Urothelium cell line (cell line): ENCODE data around the gene S100A16.

ENCODE experiments used
- DNase-seq: peaks from one replicate; pipeline ENCODE4 v3.0.0; 2011; ENCODE audit warnings: low spot score, mixed read lengths
- FAIRE-seq: peaks from 2 replicates; lab custom pipeline; 2011; peaks lifted over from hg19 to GRCh38; lab: Jason Lieb, UNC

Gene S100A16

DNA sequence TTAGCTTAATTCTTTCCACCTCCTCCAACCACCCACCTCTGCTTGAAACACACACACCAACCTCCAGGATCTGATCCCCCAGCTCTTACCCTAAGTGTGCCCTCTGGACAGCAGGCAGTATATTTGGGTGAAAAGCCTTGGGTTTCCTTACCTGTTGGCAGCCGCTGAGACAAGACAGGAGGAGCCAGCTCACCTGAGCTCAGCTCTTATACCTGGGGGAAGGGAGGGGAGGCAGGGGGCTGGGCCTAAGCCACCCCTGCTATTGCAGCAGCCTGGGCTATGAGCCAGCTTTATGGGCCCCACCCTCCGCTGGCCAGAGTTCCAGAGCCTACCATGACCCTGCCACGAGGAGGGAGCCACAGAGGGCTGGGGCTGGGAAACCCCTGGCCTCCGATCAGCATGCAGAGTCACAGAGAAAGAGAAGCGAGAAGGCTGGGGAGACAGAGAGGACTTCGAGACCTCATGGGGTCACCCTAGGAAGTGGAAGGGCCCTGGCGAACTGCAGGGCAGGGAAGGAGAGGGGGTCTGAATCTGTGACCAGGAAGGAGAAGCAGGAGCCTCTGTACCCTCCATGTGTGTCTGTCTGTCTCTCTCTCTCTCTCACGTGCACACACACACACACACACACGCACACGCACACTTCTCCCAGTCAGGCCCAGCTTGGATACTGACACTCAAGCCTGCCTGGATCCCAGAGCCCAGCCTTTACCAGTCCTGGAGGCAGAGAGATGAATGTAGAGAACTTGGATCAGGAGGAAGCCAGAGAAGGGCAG is 3.4 kb upstream of the S100A16 start, which contains the start of gene S100A14:
TSS of gene S100A14 (minus strand) at position 182 of the 773 bp plus-strand sequence. CDS start 467 bp downstream, outside the sequence.
- DNase-seq (no peak), FAIRE-seq (no peak)

- FAIRE-seq (no peak), DNase-seq (no peak)
Measured at GRCh38 chr1:153615406-153615805, 2.5 kb upstream of the S100A16 start.

GRCh38 chr1:153614906-153615305 is 2.0 kb upstream of the S100A16 start:
- FAIRE-seq, result no peak

DNA sequence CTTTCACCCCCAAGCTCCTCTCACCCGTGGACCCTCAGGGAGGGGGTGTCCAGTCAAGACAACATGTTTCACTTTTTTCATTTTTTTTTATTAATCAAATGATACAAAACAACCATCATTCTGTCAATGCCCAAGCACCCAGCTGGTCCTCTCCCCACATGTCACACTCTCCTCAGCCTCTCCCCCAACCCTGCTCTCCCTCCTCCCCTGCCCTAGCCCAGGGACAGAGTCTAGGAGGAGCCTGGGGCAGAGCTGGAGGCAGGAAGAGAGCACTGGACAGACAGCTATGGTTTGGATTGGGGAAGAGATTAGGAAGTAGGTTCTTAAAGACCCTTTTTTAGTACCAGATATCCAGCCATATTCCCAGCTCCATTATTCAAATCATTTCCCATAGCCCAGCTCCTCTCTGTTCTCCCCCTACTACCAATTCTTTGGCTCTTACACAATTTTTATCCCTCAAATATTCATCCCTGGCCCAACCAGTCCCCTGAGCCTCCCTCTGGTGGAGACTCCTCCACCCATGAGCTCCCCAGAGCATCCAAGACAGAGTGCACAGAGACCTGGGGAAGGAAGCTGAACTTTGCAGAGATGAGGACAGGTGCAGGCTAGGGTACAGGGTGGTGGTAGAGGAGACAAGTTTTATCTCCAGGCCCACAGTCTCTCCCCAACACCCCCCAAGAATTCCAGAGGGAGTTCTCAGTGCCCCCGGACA is 1.4 kb upstream of the S100A16 start:
- FAIRE-seq, result no peak

More at GRCh38 chr1:153614906-153615305, 2.0 kb upstream of the S100A16 start:
- no peak for DNase-seq

DNA sequence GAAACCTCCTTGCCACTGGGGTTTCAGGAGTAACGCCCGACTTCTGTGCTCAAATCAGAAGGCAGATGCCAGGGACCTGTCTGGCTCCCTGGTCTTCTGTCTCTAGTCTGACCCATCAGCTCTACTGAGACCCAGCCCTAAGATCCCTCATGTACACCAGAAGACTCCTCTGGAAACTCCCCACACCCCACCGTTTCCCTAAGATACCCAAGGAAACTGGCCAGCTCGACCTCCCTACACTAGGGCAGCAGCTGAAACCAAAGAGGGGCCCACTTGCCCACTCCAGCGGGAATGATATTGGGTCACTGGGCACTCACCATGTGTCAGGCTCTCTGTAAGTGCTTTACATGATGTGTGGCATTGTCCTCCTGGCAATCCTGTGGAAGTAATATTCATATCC is 469 bp upstream of the S100A16 start:
- DNase-seq (no peak), FAIRE-seq (no peak)

More for the DNA sequence above, 1.4 kb upstream of the S100A16 start:
- DNase-seq, result no peak

- DNase-seq, result peak; percentile 16
- no peak for FAIRE-seq
Measured at GRCh38 chr1:153612111-153612754, 704 bp downstream of the S100A16 start.

DNA sequence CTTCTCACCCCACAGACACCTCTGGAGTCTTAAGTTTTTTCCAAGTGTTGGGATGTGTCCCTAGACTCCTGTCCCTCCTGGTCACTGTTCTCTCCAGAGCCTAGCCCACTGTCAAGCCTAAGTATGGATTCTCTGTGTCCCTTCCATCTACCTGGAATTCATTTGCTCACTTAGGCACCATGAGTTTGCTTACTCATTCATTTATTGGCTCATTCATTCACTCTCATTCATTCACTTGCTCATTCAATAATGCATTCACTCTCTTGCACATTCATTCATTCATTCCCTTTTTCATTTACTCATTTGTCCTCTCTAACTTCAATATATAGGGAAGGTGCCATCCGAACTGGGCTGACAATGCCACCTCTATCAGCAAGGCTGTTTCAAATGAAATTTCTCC is 1.6 kb downstream of the S100A16 start:
- FAIRE-seq, result peak; percentile 32

GRCh38 chr1:153610811-153611301 is 2.1 kb downstream of the S100A16 start:
- FAIRE-seq, result no peak

More for the DNA sequence above, 1.6 kb downstream of the S100A16 start:
- DNase-seq, result no peak

GRCh38 chr1:153610334-153610733 is 2.6 kb downstream of the S100A16 start:
- DNase-seq, result peak; percentile 18
- no peak for FAIRE-seq

More at GRCh38 chr1:153610811-153611301, 2.1 kb downstream of the S100A16 start:
- peak; percentile 41 for DNase-seq

GRCh38 chr1:153609585-153609907 is 3.4 kb downstream of the S100A16 start:
- no peak for DNase-seq
- FAIRE-seq, result no peak

DNA sequence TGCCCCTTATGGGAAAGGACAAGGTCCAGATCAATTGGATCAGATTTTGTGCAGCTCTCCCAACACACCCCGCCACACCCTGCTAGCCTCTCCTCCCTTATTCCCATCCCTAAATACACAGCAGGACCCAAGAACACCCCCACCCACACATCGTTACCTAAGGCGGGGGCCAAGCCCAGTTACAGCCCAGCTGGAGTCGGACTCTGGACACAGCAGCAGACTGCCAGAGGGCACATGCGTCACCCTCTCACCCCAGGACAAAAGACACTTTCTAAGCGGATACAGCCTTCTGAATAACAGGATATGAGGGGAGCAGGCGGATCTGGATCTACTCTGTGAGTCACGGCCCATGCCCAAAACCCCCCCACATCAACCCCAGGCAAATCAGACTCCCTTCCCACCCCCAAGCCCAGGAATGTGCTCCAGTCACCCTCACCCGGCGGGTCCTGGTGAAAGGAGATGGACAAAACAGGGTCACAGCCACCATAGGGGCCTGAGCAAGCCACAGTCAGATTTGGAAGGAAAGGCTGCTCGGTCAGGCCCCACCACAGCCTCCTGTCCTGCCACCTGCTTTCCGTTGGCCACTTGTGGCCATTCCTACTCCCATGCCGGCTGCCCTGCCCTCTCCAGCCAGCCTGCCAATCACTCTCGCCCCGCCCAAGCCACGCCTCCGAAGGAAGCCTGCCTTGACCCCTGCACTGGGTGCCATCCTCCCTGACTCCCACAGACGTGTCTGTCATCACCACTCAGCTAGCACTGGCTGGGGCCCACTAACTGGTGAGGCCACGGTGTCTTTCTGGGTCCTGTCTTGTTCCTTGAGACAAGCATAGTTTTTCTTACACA is 4.0 kb downstream of the S100A16 start:
- FAIRE-seq (peak; percentile 68), DNase-seq (peak; percentile 93)

GRCh38 chr1:153608089-153608682 is 4.8 kb downstream of the S100A16 start:
- DNase-seq, result peak; percentile 61
- no peak for FAIRE-seq

DNA sequence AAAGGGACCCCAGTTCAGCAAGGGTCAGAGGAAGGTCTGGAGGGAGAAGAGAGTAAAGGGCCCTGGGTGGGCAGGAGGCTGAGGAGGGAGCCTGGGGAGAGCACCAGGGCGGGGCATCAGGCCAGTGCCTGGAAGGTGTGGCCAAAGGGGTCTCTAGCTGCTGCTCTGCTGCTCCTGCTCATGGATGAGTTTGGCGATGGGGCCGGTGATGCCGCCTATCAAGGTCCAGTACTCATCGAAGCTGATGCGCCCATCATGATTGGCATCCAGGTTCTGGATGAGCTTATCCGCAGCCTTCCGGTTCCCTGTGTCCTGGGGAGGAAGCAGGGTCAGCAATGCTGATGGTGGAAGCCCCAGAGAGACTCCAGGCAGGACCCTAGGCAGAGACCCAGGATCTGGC is 5.6 kb downstream of the S100A16 start:
- FAIRE-seq (no peak), DNase-seq (peak; percentile 3)

DNA sequence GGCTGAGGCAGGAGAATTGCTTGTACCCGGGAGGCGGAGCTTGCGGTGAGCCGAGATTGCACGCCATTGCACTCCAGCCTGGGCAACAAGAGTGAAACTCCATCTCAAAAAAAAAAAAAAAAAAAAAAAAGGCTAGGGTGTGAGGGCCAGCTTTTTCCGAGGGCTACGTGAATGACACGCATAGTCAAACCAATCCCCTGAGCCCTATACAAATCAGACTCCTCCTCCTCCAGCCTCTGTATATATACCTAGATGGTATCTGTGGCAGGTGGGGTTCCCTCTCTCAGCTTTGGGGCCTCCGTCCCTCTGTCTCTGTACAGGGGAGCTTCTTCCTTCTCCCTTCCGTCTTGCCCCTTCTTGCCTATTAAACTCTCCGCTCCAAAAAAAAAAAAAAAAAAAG is 6.7 kb downstream of the S100A16 start:
- no peak for FAIRE-seq
- DNase-seq, result no peak

DNA sequence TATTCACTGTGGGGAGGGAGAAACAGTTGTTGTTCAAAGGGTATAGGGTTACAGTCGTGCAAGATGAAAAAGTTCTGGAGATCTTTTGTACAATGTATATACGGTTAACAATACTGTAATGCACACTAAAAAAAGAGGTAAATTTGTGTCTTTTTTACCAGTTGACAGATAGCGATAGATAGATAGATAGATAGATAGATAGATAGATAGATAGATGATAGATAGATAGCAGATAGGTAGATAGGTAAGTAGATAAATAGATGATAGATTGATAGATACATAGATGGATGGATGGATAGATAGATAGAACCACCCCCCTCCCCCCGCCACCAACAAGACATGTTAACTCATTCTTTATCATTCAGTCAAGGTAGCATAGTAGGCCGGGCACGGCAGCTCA is 10.2 kb downstream of the S100A16 start:
- DNase-seq, result no peak
- FAIRE-seq, result no peak

DNA sequence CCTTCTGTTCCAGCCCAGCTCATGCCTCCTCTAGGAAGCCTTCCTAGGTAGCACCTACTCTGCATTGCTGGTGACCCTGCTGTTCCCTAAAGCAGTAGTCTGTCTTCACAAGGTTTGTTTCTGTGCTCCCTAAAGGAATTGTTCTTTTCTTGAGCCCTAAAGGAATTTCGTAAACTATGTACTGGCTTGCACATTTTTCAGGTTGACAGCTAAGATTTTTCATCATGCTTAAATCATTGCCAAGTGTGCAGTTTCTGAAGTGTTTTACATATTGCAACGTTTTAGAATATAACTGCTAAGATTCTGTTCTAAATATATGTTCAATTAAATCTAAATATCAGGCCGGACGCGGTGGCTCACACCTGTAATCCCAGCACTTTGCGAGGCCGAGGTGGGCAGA is 13.1 kb downstream of the S100A16 start:
- no peak for FAIRE-seq

GRCh38 chr1:153598309-153599172 is 14.4 kb downstream of the S100A16 start:
- FAIRE-seq, result no peak
- no peak for DNase-seq

More for the DNA sequence above, 13.1 kb downstream of the S100A16 start:
- no peak for DNase-seq

DNA sequence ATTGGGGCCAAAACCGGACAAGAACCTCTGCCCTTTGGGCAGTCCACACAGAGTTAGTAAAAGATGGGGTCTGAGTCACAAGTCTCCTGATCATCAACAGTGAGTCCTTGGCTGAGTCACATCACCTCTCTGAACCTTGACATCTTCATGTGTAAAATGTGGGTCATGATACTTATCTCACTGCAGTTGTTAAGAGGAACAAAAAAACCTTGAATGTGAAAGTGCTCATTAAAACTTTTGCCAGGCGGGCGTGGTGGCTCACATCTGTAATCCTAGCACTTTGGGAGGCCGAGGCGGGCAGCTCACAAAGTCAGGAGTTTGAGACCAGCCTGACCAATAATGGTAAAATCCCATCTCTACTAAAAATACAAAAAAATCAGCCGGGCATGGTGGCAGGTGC is 15.7 kb downstream of the S100A16 start:
- DNase-seq, result no peak
- no peak for FAIRE-seq

DNA sequence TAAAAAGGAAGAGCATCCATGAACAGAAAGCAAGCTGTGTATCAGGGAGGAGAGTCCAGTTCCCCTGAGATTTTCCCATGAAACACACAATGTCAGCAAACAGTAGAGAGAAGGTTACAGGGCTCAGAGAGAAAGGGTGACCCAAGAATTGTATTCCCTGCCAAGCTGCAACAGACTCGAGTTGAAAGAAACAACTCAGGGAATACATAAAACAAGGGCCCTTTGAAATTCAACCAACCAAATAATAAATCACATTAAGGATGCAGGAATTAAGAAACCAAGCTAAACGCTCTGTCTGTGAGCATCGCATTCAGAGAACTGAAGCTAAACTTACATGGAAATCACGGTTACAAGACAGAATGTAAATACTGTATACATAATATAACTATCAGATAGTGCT is 20.2 kb downstream of the S100A16 start:
- no peak for FAIRE-seq
- DNase-seq, result no peak
